NCI-H1930 (cell line): Measurements from ENCODE around the gene NGEF.

Experiments used
- DNase-seq, 2 experiments: peaks; one replicate each; lab custom pipeline; 2025; lab: John Stamatoyannopoulos, UW

The NGEF gene

GRCh38 chr2:232884549-232885263, 128.3 kb downstream of the NGEF start:
- DNase-seq = no peak

GRCh38 chr2:232884001-232884421, 129.0 kb downstream of the NGEF start:
- DNase-seq = no peak

- no peak for DNase-seq
Observed at GRCh38 chr2:232883116-232883721, 129.8 kb downstream of the NGEF start.

- DNase-seq = no peak
Observed at GRCh38 chr2:232882505-232883115, 130.4 kb downstream of the NGEF start.

GRCh38 chr2:232882085-232882484, 131.0 kb downstream of the NGEF start:
- no peak for DNase-seq

- DNase-seq = no peak
Observed at GRCh38 chr2:232880764-232881351, 132.2 kb downstream of the NGEF start.

GRCh38 chr2:232879618-232880494, 133.2 kb downstream of the NGEF start:
- DNase-seq = no peak

- DNase-seq = no peak
Observed at GRCh38 chr2:232878855-232879617, 134.0 kb downstream of the NGEF start.

GRCh38 chr2:232877940-232878511, 135.0 kb downstream of the NGEF start:
- DNase-seq = no peak

GRCh38 chr2:232876978-232877441, 136.0 kb downstream of the NGEF start:
- no peak for DNase-seq

GRCh38 chr2:232876161-232876977, 136.7 kb downstream of the NGEF start:
- peak; percentile 51 to 78 for DNase-seq

GRCh38 chr2:232875256-232876121, 137.6 kb downstream of the NGEF start:
- DNase-seq = no peak

GRCh38 chr2:232874677-232875223, 138.3 kb downstream of the NGEF start:
- DNase-seq = no peak

GRCh38 chr2:232873909-232874641, 139.0 kb downstream of the NGEF start:
- DNase-seq = no peak

- DNase-seq = no peak
Observed at GRCh38 chr2:232873292-232873908, 139.7 kb downstream of the NGEF start.

- no peak for DNase-seq
Observed at GRCh38 chr2:232872826-232873225, 140.2 kb downstream of the NGEF start.
